HG03520 (cell line): ENCODE measurements around the gene C13orf42.

ENCODE experiments used
- ATAC-seq: cut with Tn5 transposase; IDR thresholded peaks from one replicate; pipeline ENCODE4 v1.9.1; 2021; ENCODE audit warnings: mild to moderate bottlenecking, moderate library complexity; ENCODE audit not compliant: unreplicated experiment

The C13orf42 gene

DNA sequence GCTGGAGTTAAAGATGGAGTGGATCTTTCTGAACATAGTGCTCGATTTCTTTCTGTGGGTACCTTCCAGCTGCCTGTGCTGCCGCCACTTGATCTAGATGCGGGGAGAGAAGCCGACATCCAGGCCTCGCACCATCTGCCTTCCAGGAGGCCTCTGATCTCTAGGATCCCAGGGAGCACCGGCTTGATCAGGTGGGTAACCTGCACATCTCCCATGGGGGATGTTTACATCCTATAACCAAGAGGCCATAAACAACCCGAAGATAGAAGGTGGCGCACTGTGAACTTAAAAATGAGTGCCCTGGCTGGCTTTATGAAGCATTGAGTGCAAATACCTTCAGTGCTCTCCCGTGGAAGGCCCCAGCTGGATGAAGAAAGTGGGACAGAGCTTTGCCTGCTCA lies at the start of gene C13orf42:
Gene C13orf42, minus strand, starts transcription at position 101 of the 400 bp plus-strand sequence. Its CDS starts 65 bp downstream, at position 36.
- no peak for ATAC-seq

DNA sequence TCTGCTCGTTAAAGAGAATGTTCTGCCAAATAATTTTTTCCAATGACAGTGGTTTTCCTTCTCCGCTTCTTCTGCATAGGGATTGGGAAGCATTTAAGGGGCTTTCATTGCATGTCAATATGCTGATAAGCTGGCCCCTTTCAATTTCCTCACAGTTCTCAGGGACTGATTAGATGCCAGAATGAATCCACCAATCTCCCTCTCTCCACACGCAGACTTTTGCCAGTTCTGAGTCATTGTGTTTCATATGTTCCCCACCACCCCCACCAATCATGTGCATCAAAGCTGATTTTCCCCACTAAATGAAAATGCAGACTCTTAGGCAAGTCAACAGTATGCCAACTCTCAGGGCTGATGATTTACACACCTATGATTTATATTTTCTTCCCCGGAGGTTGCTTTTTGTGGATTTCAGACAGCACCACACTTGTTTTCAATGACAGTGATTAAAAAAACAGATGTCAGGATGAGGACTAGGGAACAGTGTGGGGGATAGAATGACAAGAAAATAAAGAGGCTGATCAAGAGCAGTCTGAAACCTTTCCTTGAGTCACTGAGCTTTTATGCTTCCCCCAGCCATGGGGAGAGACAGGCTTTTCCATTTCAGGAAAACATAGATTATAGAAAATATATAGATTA lies 47.9 kb upstream of the C13orf42 start:
- ATAC-seq = no peak

DNA sequence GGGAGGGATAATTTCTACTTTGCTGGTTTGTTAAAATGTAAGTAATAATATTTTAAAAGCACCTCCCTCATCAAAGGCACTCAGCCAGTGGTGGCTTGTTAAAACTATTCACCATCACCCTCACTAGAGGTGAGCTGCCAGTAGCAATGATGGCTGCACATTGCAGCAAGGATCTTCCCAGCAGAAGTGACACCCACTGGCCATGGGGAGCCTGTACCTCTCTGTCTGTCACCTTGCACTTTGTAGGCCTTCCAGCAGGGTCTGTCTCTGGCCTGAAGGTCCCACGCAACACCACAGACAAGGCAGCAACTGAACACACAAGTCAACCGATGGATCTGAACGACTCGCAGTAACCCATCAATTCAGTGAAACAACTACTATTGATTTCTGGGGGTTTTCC lies 47.3 kb upstream of the C13orf42 start:
- ATAC-seq = no peak

DNA sequence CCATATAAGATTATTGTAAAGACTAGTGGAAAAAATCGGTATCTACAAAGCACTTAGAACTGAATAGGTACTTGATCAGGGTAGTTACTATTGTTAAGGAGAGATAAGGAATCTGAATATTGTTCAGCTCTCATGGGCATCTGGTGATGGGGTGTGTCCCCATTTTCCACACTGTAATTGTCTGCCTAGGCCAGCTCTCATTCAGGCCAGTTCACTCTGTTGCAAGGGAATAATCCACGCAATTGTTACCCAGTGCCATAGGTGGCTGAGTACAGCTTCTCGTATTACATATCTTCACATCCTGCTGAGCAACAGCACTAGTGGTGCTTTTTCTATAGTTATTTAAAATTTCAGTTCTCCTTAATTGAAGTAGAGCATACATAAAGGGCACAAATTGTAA lies 45.6 kb upstream of the C13orf42 start:
- no peak for ATAC-seq

DNA sequence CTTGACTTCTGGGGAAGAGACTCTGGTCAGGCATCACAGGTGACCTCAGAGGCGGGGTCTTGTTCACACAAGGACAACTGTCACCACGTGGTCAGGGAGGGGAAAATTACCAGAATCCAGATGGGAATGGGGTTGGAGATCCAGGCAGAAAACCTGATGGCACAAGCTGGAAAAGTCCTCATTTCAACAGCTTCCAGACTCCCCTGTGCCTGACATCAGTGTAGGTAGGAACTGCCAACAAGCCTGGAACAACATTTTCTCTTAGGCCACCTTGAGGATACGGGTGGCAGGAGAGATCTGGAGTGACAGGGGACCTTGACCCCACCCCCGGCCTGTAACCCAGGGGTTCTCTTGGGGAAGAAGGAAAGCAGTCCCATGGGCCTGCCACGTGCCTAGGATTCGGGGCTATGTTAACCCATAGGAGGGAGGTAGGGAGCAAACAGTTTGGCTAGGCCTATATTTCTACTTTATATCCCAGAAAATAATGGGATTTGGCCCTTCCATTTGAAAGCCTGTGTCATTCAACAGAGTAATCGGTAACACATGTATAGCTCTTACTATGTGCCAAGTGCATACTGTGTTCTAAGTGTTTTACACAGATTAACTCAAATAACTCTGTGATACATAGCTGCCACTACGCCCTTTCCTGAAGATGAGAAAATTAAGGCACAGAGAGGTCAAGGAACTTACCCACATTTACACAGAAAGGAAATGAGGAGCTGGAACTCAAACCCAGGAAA lies 44.9 kb upstream of the C13orf42 start:
- no peak for ATAC-seq

DNA sequence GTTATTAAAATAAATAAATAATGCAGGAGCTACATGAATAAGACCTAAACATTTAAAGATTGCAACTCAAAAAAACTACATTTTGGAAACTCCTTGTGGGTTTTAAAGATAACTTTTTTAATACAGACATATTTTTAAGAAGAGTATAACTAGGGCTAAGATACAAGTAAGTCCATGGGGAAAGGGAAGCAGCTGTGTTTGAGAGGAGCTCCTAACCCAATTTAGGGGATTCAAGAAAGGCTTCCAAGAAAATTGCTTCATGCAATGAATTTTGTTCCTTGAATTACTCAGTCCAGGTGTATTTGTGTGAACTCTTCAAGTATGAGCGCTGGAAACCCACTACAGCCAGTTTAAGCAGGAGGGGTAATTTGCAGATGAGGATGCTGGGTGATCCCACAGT lies 44.1 kb upstream of the C13orf42 start:
- ATAC-seq = no peak

- no peak for ATAC-seq
These were observed 43.0 kb upstream of the C13orf42 start for GRCh38 chr13:51154029-51154555.

GRCh38 chr13:51153527-51153926 lies 42.5 kb upstream of the C13orf42 start:
- no peak for ATAC-seq

DNA sequence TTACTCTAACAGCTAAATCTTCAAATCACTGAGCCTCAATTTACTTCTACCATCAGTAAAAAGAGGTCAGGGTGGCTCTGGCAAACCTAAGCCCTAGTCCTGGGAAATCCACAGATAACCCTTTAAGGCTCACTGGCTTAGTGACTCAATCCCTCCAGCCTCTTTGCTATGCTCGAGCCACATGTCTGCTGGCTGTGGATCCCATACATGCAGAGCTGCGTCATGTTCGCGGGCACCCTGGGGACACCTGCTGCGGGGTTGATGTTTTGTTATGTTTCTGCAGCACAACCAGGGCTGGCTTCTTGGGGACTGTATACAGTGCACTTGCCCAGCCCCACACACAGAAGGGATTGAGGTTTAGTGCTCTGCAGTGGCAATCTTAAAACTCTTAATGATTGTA lies 41.6 kb upstream of the C13orf42 start:
- no peak for ATAC-seq

DNA sequence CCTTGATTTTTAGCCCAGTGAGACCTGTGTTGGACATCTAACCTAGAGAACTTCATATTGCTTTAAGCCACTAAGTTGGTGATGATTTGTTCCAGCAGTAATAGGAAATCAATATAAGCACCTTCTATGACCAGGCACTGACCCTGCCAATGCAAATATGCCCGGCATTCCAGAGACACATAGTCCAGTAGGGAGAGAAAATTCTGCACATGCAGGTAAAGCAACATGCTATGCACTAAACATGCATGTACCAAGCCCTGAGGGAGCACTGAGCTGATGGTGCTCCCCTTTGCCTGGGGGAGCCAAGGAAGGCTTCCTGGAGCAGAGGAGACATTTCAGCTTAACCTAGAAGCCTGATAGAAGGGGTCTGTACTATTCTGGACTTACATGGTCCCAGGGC lies 40.4 kb upstream of the C13orf42 start:
- no peak for ATAC-seq

- no peak for ATAC-seq
These were observed 38.0 kb upstream of the C13orf42 start for GRCh38 chr13:51148952-51149573.

GRCh38 chr13:51148223-51148951 lies 37.3 kb upstream of the C13orf42 start:
- ATAC-seq = no peak

GRCh38 chr13:51147732-51148131 lies 36.7 kb upstream of the C13orf42 start:
- no peak for ATAC-seq

DNA sequence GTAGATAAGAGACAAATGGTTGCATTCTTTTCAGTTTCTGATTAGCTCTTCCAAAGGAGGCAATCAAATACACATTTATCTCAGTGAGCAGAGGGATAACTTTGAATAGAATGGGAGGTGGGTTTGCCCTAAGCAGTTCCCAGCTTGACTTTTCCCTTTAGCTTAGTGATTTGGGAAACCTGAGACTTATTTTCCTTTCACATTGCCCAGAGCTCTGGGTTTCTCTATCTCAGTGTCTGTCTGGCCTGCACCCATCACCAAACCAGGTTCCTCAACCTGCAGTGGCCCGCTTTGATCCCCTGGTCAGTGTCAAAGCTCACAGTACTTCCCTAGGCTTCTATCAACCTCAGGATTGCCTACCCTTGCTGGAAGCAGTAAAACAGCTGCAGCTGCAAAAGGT lies 35.6 kb upstream of the C13orf42 start:
- ATAC-seq = no peak

GRCh38 chr13:51137250-51137649 lies 26.2 kb upstream of the C13orf42 start:
- ATAC-seq = no peak

- no peak for ATAC-seq
These were observed 25.4 kb upstream of the C13orf42 start for GRCh38 chr13:51136276-51136980.

DNA sequence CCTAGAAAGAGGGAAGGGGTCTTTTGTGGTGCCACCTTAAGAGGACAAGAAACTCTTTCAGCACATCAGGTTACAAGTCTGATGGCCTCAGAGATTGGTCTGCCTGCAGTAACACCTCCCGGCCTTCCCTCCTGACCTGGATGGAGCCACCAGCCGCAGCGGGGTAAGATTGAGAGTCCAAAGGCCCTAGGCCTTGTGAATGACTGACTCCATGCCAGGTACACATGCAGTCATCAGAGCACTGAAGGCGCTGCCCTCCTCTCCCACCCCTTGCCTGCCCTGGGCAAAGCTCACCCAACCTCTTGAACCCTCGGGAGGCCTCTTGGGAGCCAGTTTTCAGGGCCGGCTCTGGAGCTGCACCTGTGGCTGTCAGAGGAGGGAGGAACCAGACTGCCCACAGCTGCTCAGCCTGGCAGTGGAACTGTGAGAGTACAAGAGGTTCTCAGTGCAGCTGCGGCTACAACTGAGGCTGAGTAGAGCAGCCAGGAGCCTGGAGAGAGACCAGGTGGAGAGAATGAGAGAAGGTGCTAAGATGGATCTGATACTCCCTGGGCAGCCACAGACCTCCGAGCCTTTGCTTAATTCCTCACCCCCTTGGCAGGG lies 23.8 kb upstream of the C13orf42 start:
- no peak for ATAC-seq

- ATAC-seq = no peak
These were observed 19.3 kb upstream of the C13orf42 start for GRCh38 chr13:51130348-51130747.

DNA sequence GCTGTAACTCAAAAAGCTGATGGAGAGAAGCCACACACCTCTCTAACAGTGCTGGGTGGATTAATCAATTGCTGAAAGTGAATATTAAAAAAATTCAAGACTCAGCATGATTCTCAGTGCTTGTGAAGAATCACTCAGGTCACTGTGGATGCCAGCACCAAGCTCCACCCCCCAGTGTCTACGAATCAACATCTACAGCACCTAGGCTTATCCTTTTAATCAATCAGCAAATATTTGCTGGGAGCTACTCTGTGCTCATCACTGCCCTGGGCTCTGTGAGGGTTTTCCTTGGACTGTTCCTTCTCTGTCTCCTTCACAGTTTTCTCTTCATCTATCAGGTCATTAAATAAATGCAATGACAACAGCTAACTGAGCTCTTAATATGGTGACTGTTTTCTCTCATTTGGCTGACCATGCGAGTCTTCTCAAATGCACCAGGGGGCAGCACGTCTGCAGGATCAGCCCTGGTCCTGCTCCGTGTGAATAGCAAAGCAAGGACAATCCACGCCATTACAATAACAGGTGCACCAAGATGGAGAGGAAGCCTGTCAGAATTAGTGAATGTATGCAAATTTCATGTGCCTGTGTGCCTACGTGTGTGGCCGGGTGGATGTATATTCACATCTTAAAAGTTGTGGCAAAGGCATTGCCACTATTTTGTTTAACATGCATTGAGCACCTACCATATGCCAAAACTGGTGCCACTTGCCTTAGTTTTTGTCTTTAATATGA lies 14.6 kb upstream of the C13orf42 start:
- ATAC-seq = peak; percentile 79
